SJCRH30 (cell line): Measurements from ENCODE around the gene TMEM237. TPM values are rescaled to one million over a fixed set of nuclear protein-coding genes. Genes with fewer than 3 reads are reported as not detected.

Experiments used
- DNase-seq, 2 experiments: peaks; one replicate each; pipeline ENCODE4 v3.0.0-alpha.2; 2015 to 2020
- H3K27ac ChIP-seq: fragments of 250-450 bp; sonication (Bioruptor Pico); 2 replicates; pipeline ENCODE4 v1.5.1; 2020; ENCODE audit warnings: mild to moderate bottlenecking, moderate library complexity
- H3K27me3 ChIP-seq: fragments of 250-450 bp; sonication (Bioruptor Pico); 2 replicates; pipeline ENCODE4 v1.5.1; 2020; ENCODE audit warnings: mild to moderate bottlenecking, moderate library complexity
- H3K36me3 ChIP-seq: fragments of 250-450 bp; sonication (Bioruptor Pico); 2 replicates; pipeline ENCODE4 v1.5.1; 2020; ENCODE audit warnings: mild to moderate bottlenecking, moderate library complexity
- H3K4me1 ChIP-seq: fragments of 250-450 bp; sonication (Bioruptor Pico); 2 replicates; pipeline ENCODE4 v1.5.1; 2020; ENCODE audit warnings: mild to moderate bottlenecking, moderate library complexity
- H3K4me3 ChIP-seq: fragments of 250-450 bp; sonication (Bioruptor Pico); 2 replicates; pipeline ENCODE4 v1.5.1; 2020; ENCODE audit warnings: mild to moderate bottlenecking, moderate library complexity
- H3K9me3 ChIP-seq: fragments of 250-450 bp; sonication (Bioruptor Pico); replicated peaks from 2 replicates; pipeline ENCODE4 v1.5.1; 2020; ENCODE audit warnings: mild to moderate bottlenecking, moderate library complexity
- total RNA-seq: library from RNA; depleted of rRNA; stranded (reverse); fragments of >200 nt; shearing (Covaris generic); gene quantifications from 2 replicates; pipeline ENCODE4 v1.2.3, GENCODE V29; 2014

TMEM237 gene
- total RNA-seq, 1 experiment from 2014 or later, result 55.1 TPM

DNA sequence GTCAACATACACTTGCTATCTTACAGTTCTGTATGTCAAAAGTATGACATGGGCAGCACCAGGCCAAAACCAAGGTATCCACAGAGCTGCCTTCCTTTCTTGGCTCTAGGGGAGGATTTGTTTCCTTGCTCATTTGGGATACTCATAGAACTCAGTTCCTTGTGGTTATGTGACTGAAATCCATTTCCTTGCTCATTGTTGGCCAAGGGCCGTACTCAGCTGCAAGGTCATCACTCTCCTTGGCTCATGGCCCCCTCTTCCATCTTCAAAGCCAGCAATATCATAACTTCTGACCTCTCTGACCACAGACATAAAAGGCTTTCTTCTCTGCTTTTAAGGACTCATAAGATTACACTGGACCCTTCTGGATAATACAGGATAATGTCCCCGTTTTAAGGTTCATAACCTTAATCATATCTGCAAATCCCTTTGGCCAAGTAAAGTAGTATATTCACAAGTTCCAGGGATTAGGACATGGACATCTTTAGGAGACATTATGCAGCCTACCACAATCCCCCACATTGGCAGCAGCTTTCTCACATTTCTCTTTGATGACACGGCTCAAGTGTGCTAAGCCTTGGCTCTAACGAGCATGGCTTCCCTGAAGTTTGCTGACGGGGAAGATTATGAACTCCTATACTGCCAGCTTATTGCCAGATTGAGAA is 20.9 kb downstream of the TMEM237 start:
- Histone ChIP-seq H3K36me3 (peaks cover 25% of the 10 kb centered on the region), H3K4me1 (no peaks in the 10 kb centered on the region), H3K4me3 (no peak overlapping the region), H3K9me3 (no peaks in the 10 kb centered on the region), H3K27ac (no peak overlapping the region), H3K27me3 (no peaks in the 10 kb centered on the region)
- no peak for DNase-seq

- no peaks in the 10 kb centered on the region for H3K9me3 ChIP-seq
- DNase-seq, result no peak
- no peak overlapping the region for H3K4me3 ChIP-seq
- peaks cover 23% of the 10 kb centered on the region for H3K36me3 ChIP-seq
- H3K27me3 ChIP-seq, result no peaks in the 10 kb centered on the region
- H3K4me1 ChIP-seq, result no peaks in the 10 kb centered on the region
- no peak overlapping the region for H3K27ac ChIP-seq
Observed at GRCh38 chr2:201621293-201621999, 21.9 kb downstream of the TMEM237 start.

DNA sequence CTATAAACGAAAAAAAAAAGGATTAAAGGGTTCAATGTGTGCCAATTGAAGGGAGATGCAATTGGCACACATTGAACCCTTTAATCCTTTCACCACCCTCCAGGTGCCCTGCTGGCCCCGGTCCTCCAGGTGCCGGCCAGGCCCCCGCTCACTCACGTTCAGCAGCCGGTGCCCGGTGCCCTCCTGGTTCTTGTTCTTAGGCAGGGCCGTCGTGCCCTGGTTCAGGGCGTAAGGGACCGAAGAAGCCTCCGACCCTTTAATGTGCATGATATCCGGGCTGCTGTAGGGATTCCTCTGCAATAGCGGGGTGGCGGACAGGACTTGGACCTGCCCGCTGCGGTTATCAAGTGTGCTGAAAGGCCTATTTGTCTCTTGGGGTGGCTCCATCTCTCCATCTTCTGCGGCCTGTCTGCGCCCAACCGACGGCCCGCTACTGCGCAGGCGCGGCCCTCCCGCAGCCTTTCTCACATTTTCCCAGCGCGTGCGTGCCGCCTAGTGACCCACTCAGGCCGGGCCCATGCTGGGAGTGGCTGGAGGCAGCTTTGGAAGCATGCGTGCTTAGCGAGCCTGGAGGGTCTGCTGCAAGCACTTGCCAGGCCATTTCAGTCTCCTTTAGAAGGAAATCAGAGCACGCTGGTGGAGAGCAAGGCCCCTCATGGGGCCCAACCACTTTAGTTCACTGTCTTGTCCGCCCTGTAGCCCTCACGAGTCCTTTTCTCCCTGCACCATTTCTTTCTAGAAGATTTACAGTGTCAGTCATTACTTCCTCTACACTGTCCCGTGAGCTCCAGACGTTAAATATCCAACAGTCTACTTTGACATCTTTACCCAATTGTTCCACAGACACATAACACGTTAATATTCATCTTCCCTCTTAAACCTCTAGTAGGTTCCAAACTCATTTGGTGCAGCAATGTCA is 24.3 kb downstream of the TMEM237 start:
- Histone ChIP-seq H3K27me3 (no peaks in the 10 kb centered on the region), H3K27ac (no peak overlapping the region), H3K9me3 (no peaks in the 10 kb centered on the region), H3K4me3 (no peak overlapping the region), H3K36me3 (peaks cover 5% of the 10 kb centered on the region), H3K4me1 (no peaks in the 10 kb centered on the region)
- DNase-seq, result no peak

DNA sequence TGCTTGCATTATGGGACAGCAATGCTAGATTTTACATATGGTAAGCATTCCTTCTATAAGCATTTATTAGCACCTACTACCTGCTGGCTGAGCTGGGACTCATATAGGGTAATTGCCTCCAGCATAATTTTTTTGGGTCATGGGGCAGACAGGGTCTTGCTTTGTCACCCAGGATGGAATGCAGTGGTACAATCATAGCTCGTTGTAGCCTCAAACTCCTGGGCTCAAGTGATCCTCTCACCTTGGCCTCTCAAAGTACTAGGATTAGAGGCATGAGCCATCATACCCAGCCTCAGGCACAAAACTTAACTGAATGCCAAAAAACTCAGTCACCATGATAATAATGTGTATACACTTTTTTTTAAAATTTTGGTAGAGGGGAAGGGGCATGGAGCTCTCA is 35.3 kb downstream of the TMEM237 start:
- H3K4me3 ChIP-seq, result no peak overlapping the region
- no peaks in the 10 kb centered on the region; the same call in 1 of the 2 replicates for H3K27me3 ChIP-seq
- no peaks in the 10 kb centered on the region for H3K4me1 ChIP-seq
- H3K36me3 ChIP-seq, result no peaks in the 10 kb centered on the region
- no peak overlapping the region for H3K27ac ChIP-seq
- H3K9me3 ChIP-seq, result no peaks in the 10 kb centered on the region
- DNase-seq, result no peak

GRCh38 chr2:201607568-201607967 is 35.7 kb downstream of the TMEM237 start:
- Histone ChIP-seq H3K27me3 (no peaks in the 10 kb centered on the region; the same call in 1 of the 2 replicates), H3K4me3 (no peak overlapping the region), H3K9me3 (no peaks in the 10 kb centered on the region), H3K4me1 (no peaks in the 10 kb centered on the region), H3K27ac (no peak overlapping the region), H3K36me3 (no peaks in the 10 kb centered on the region)
- no peak for DNase-seq

DNA sequence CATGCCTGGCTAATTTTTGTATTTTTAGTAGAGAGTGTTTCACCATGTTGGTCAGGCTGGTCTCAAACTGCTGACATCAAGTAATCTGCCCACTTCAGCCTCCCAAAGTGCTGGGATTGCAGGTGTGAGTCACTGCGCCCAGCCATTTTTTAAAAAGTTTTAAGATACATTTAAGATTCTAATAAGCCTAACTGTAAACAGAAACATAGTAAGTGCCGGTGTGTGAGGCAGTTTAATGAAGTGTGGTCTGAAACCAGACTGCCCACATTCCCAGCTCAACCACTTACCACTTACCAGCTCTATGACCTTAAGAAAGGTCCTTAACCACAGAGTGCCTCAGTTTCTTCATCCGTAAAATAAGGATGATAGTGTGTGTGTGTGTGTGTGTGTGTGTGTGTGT is 42.4 kb downstream of the TMEM237 start:
- Histone ChIP-seq H3K4me1 (no peaks in the 10 kb centered on the region), H3K27ac (no peak overlapping the region), H3K9me3 (peaks cover 4% of the 10 kb centered on the region; the same call in 1 of the 2 replicates), H3K27me3 (no peaks in the 10 kb centered on the region; the same call in 1 of the 2 replicates), H3K36me3 (no peaks in the 10 kb centered on the region), H3K4me3 (no peak overlapping the region)
- DNase-seq, result no peak

DNA sequence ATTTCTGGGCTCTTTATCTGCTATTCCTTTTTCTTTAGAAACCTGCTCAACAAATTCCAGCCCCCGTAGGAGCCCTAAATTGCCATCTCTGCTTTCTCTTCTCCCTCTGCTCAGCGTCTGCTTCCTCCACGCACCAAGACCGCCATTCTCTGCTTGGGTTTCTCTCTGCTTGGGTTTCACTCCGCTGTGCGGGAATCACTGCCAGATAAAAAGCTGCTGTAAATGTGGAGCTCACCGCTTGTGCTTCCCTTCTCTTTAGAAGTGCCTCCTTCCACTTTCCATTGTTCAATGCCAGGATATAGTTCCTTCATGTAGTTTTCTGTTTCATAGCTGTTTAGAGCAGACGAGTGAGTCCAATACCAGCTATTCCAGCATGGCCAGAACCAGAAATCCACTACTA is 45.9 kb downstream of the TMEM237 start:
- Histone ChIP-seq H3K27ac (no peak overlapping the region), H3K4me1 (no peaks in the 10 kb centered on the region), H3K9me3 (peaks cover 4% of the 10 kb centered on the region; the same call in 1 of the 2 replicates), H3K4me3 (no peak overlapping the region), H3K27me3 (no peaks in the 10 kb centered on the region), H3K36me3 (no peaks in the 10 kb centered on the region)
- no peak for DNase-seq

DNA sequence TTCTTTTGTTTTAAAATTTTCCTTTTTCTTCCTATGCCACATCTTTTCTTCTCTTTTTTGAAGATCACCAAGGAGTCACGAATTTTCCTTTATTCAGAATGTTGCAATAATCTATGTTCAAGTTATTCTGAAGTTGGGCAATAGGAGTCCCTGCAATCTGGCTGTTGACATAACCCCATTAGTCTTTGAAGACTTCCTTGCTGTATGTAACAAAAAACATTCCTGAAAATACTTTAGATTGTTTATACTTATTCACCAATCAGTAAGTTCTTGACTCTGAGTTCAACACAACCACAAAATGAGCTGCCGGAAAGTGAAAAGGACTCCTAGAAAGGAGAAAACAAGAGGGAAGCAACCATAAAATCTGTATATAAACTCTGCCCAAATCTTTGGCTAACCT is 62.8 kb downstream of the TMEM237 start:
- DNase-seq, result no peak
- no peak overlapping the region for H3K27ac ChIP-seq
- no peaks in the 10 kb centered on the region; the same call in 1 of the 2 replicates for H3K36me3 ChIP-seq
- no peaks in the 10 kb centered on the region for H3K9me3 ChIP-seq
- no peaks in the 10 kb centered on the region for H3K27me3 ChIP-seq
- H3K4me1 ChIP-seq, result no peaks in the 10 kb centered on the region
- H3K4me3 ChIP-seq, result no peak overlapping the region

- Histone ChIP-seq H3K4me1 (no peaks in the 10 kb centered on the region), H3K27me3 (no peaks in the 10 kb centered on the region), H3K4me3 (no peak overlapping the region), H3K9me3 (no peaks in the 10 kb centered on the region), H3K36me3 (no peaks in the 10 kb centered on the region; the same call in 1 of the 2 replicates), H3K27ac (no peak overlapping the region)
- DNase-seq, result no peak
Observed at GRCh38 chr2:201579536-201579935, 63.8 kb downstream of the TMEM237 start.

DNA sequence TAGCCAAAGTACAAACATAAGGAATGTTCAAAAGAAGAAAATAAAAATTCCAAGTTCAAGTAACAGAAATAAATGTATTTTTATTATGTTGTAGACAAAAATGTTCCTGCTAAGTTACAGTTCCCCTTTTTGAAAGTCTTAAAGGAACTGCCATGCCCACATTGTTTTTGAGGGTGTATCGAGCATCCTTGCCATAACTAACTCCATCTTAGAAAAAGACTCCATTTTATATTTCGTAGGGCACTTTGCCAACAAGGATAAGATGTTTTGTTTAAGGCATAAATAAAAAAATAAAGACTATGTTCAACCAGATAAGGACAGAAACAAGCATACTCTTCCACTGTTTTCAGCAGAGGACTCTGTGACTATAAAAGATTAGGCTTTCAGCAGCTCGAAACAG is 67.3 kb downstream of the TMEM237 start:
- Histone ChIP-seq H3K27ac (no peak overlapping the region), H3K4me3 (no peak overlapping the region), H3K9me3 (no peaks in the 10 kb centered on the region), H3K27me3 (no peaks in the 10 kb centered on the region), H3K4me1 (no peaks in the 10 kb centered on the region), H3K36me3 (no peaks in the 10 kb centered on the region; the same call in 1 of the 2 replicates)
- no peak for DNase-seq

DNA sequence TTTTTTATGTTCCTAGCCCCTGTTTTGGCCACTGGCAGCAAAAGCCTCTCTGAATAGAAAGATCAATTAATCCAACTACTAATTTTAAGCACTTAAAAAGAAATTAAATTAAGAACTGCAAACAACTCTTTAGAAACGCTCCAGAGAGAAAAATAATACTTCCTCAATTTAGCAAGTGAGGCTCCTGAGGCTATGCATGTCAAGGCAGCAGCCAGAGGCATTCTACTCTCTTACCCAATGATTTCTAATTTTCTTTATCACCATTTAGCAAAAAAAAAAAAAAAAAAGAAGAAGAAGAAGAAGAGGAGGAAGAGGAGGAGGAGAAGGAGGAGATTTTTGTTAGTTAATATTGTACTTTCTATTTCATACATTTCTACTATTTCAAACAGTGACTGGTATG is 68.5 kb downstream of the TMEM237 start:
- H3K27ac ChIP-seq, result no peak overlapping the region
- no peak overlapping the region for H3K4me3 ChIP-seq
- DNase-seq, result no peak
- H3K36me3 ChIP-seq, result no peaks in the 10 kb centered on the region; the same call in 1 of the 2 replicates
- no peaks in the 10 kb centered on the region for H3K4me1 ChIP-seq
- H3K27me3 ChIP-seq, result no peaks in the 10 kb centered on the region
- H3K9me3 ChIP-seq, result no peaks in the 10 kb centered on the region

GRCh38 chr2:201572846-201573508 is 70.3 kb downstream of the TMEM237 start:
- Histone ChIP-seq H3K4me1 (no peaks in the 10 kb centered on the region), H3K9me3 (no peaks in the 10 kb centered on the region), H3K4me3 (no peak overlapping the region), H3K36me3 (no peaks in the 10 kb centered on the region), H3K27me3 (no peaks in the 10 kb centered on the region), H3K27ac (no peak overlapping the region)
- no peak for DNase-seq
